Endometrial microvascular endothelial cells (primary cell): ENCODE measurements around the gene TNNI3. TPM values are rescaled to one million over a fixed set of nuclear protein-coding genes. Genes with fewer than 3 reads are reported as not detected.

ENCODE experiments used
- in situ Hi-C: cut with HindIII; loops from 2 replicates; pipeline ENCODE4 v1.10.0; 2017; ENCODE audit warnings: low sequenced_read_pairs, low pct_unique_long_range_greater_than_20kb; ENCODE audit errors: inconsistent ontology term
- total RNA-seq: library from RNA; depleted of rRNA; stranded (reverse); fragments of >200 nt; gene quantifications from one replicate; pipeline ENCODE4 v1.2.3, GENCODE V29; 2015; ENCODE audit errors: inconsistent ontology term

TNNI3 gene
- total RNA-seq, 1 donor from 2014 or later = not detected

DNA sequence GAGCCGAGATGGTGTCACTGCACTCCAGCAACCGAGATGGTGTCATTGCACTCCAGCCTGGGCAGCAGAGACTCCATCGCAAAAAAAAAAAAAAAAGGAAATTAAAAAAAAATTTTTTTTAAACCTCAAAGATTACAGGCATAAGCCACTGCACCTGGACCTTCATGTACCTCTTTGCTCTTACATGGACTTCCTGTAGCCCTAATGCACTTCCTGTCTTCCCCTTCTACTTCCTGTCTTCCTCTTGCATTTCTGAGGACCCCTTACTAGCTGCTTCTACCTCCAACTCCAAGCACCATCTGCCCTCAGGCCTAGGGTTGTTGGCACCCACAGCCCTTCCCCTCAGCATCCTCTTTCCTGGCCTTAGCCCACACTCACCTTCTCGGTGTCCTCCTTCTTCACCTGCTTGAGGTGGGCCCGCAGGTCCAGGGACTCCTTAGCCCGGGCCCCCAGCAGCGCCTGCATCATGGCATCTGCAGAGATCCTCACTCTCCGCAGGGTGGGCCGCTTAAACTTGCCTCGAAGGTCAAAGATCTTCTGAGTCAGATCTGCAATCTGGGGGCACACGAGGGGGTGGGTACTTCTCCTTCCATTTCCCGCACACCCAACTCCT is 3.8 kb downstream of the TNNI3 start:
- in situ Hi-C loops = no loop called here

DNA sequence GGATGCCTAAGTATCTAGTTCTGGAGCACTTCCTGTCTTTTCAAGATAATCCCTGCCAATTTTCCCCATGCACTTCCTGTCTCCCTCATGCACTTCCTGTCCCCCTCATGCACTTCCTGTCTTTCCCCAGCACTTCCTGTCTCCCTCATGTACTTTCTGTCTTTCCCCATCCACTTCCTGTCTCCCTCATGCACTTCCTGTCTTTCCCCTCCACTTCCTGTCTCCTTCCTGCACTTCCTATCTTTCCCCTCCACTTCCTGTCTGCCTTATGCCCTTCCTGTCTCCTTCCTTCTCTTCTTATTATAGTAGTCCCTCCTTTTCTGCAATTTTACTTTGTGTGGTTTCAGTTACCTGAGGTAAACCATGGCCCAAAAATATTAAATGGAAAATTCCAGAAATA is 5.5 kb downstream of the TNNI3 start:
- in situ Hi-C loops = no loop called here

DNA sequence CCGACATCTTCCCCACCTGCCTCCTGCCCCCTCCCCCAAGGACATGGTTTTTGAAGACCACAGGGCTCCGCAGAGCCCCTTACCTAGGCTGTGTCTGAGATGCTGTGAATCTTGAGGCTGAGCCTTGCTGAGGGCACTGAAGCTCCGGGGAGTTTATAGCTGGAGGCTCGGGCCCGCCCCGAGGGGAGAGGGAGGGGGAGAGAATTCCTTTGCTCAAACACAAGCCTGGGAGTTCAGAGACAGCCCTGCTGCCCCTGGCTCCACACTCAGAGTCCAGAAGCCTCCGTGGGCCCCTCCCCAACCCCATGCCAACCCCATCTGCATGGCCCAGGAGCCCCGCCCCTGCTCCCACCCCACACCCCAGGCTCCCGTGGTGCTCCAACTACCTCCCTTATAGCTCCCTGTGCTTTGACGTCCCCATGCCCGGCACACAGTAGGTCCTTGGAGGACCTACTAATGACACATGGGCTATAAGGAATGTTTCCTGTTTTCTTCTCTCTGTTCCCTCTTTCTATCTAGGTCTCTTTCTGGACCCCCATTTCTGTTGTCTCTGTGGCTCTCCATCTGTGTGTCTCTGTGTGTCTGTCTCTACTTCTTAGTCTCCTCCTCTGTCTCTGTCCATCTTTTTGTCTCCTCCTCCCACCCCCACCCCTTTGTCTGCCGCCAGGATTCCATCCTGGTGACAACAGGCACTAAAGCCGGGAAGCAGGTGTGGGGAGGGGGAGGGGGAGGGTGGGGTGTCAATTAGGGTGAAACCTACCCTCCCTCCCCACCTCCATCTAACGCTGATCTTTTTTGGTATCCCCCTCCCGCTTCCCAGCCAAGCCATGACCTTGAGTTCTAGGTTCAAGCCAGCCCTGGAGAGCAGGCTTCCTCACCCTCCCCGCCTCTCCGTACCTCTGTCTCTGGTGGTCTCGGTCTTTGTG is 8.2 kb downstream of the TNNI3 start, which contains the start of gene TNNT1:
TNNT1 (minus strand) TSS at position 129 of the 926 bp plus-strand sequence. CDS start 2,049 bp downstream, outside the sequence.
- in situ Hi-C loops = no loop called here

DNA sequence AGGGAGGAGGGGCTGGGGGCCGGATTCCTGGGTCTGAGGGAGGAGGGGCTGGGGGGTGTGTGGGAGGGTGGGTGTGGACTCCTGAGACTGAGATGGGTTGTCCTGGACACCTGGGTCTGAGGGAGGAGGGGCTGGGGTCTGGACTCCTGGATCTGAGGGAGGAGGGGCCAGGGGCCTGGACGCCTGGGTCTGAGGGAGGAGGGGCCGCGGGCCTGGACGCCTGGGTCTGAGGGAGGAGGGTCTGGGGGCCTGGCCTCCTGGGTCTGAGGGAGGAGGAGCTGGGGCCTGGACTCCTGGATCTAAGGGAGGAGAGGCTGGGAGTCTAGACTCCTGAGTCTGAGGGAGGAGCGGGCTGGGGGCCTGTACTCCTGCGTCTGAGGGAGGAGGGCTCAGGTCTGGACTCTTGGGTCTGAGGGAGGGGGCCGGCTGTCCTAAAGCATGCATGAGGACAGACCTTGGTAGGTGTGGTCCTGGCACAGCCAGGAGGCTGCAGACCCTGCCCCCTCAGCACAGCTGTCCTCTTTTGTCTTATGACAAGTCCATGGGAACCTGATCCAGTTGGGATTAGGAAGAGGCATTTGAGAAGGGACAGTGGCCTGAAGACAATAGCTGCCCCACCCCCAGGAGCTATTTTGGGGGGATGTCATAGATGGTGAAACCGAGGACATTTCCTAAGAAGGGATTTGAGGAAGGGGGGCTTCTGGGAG is 9.8 kb downstream of the TNNI3 start:
- in situ Hi-C loops = no loop called here

DNA sequence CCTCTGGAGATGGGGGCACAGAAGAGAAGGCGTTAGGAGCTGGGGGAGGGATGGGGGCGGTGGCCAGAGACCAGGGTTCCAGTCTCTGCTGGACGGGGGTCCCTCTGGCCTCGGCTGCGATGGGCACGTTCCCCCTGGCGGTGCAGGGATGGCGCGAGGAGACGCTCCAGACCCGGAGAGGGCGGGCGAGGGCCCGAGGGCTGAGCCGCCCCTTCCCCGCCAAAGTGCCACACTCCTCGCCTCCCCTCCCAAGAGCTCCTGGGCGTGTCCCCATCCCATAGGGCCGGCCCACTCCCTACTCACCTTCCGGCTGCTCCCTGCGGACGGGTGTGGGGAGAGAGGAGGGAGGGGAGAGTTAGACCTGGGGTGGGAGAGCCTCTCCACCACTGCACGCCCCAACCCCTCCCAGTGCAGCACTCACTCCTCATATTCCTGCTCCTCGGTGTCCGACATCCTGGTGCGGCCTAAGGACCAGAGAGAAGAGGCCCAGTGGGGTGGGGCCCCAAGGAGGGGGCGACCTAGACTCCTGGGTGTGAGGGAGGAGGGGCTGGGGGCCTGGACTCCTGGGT is 10.7 kb downstream of the TNNI3 start:
- in situ Hi-C loops = no loop called here

DNA sequence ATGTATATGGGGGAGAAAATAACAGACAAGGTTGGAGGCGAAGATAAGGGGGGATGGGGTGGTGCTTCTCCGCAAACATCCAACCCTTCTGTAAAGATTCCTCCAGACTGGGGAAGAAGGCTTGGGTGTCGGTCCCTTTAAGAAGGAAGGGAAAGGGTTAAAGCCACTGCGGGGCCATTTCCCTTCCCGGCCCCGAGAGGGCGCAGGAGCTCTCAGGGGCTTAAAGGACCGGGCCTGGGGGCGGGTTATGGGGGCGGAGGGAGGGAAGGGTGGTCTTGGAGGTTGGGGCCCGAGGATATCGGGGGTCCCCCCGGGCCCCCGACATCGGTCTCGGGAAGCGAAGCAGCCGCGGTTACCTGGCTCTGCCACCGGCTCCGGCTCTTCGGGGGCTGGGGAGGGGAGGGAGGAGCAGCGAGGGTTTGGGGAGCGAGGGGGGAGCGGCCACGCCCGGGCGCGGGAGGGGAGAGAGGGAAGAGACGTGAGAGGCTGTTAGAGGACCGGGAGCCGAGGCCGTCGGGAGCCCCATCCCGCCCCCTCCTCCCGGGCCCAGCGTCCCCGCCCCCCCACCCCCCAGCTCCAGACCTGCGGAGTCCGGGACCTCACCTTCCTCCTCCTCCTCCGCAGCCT is 11.3 kb downstream of the TNNI3 start:
- in situ Hi-C loops = no loop called here

DNA sequence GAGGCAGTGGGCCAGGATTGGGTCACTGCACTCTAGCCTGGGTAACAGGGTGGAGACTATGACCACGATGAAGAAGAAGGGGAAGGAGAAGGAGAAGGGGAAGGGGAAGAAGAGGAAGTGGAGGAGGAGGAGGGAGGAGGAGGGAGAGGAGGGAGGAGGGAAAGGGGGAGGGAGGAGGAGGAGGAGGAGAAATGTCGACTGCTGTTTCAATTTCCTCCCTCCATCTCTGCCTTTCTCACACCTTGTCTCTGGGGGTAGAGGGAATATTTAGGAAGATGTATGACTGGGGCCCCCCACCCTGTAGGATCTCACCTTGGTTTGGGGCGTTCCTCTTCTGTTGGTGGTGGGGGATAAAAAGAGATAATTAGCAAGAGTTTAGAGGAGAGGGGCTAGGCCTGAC is 12.3 kb downstream of the TNNI3 start:
- in situ Hi-C loops = no loop called here

DNA sequence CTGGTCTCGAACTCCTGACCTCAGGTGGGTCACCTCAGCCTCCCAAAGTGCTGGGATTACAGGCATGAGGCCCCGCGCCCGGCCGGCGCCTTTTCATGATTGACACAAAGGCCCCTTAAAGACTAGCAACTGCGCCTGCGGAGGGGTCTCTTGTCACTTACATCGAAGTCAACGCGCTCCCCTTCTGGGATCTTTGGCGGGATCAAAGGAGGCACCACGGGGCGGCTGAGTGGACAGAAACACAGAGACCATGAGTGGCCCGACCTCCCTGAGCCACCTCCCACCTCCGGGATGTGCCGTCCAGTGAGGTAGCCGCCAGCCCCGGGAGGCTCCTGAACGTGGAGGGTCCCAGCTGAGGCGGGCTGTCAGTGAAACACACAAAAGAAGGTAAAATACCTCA is 15.8 kb downstream of the TNNI3 start:
- in situ Hi-C loops = no loop called here

DNA sequence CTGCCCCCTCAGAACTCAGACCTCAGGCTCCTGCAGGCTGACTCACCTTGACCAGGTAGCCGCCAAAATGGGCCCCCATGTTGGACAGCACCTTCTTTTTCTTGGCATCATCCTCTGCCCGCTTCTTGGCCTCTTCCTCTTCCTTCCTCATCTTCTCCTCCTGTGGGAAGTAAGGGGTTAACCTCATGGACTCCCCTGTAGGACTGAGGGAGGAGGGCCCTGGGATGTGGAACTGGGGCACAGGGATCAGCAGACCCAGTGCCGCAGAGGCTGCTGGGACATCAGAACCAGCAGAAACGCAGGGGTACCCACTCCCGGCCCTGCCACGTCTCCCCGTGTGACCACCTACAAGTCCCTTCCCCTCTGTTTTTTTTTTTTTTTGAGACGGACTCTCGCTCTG is 19.6 kb downstream of the TNNI3 start:
- in situ Hi-C loops = no loop called here

DNA sequence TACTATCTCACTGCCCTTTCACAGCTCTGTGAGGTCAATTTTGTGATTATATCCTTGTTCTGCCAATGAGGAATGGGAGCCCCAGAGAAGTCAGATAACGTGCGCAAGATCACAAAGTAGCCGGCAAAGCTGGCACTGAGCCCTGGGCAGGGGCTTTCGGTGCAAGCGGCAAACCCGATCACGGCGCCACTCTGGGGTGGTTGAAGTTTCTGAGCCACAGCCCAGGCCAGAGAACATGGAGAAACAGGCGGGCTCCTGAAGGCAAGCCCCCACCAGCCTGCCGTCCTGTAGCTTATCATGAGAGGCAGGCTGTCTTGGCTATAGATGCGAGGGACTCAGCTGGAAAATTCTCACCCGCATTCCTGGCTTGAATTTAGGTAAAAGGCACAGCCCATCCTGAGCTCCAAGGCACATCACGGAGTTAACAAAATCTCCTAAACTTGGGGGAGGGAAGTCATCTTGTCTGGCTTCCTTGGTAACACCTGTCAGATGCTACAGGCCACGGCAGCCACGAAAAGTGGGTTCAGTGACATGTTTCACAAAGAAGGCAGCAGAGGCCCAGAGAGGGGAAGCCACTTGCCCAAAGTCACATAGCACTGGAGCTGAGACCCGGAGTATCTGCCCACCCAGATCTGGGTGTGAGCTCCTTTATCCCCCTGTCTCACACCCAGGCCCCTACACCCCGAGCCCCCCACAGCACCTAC is 21.0 kb downstream of the TNNI3 start:
- in situ Hi-C loops = no loop called here

DNA sequence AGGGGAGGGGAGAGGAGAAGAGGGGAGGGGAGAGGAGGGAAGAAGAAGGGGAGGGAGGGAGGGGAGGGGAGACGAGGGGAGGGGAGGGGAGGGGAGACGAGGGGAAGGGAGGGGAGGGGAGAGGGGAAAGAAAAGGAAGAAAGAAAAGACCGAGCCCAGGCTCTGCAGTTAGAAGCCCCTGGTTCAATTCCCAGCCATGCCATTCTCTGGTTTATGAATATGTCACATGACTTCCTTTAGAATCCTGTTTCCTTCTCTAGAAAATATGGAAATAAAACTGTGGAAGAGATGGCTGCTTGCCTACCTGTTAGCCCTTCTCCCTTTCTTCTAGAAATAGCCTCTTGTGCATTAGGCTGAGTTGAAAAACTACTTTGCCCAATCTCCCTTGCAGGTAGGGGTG is 22.8 kb downstream of the TNNI3 start:
- in situ Hi-C loops = no loop called here

DNA sequence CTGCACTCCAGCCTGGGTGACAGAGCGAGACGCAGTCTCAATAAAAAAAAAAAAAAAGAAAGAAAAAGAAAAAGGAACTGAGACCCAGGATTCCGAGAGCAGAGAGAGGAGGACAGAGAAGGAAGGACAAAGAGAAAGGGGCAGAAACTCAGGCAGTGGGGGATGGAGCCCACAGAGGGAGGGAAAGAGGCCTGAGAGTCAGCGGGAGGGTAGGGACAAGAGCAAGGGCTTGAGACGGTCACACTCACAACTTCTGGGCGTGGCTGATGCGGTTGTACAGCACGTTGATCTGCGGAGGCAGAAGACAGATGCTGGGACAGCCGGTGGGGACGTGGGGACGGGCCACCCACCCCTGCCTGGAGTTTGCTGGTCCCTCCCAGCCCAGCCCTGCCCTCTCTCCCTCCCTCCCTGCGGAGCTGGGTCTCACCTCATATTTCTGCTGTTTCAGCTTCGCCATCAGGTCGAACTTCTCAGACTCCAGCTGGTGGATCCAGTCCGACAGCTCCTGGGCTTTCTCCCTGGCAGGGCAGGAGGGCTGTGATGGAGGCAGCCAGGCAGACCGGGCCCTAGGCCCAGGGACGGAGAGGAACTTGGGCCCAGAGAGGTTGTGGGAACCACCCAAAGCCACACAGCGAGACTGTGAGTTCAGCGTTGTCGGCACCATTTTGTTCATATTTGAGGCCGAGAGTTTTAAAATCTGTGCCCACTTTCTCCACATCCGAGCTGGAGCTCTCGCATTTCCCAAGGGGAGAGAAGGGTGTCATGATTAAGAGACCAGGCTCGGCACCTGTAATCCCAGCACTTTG is 23.7 kb downstream of the TNNI3 start:
- in situ Hi-C loops = no loop called here

DNA sequence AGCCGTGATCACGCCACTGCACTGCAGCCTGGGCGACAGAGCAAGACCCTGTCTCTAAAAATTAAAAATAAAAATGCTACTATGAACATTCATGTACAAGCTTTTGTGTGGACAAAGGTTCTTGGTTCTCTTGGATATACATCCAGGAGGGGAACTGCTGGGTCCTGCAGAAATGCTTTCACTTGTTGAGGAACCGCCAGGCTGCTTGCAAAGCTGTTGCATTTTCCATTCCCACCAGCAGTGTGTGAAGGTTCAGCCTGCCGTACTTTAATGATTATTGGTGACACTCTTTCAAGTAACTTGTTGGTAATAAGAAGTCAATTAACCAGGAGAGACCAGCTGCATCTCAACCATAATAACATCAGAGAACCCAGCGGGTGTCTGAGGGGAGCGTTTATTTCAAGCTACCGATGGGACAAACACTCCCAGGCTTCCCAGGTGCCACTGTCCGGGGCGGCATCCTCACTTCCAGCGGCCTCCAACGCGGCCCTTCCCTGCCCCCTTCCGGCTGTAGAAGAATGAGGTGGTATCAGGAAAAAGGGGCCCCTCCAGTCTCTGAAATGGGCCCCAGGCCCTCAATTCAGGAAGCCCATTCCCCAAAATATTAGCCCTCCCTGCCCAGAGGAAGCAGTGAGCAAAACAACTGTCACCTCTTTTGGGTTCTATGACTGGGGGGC is 24.9 kb downstream of the TNNI3 start:
- in situ Hi-C loops = no loop called here

DNA sequence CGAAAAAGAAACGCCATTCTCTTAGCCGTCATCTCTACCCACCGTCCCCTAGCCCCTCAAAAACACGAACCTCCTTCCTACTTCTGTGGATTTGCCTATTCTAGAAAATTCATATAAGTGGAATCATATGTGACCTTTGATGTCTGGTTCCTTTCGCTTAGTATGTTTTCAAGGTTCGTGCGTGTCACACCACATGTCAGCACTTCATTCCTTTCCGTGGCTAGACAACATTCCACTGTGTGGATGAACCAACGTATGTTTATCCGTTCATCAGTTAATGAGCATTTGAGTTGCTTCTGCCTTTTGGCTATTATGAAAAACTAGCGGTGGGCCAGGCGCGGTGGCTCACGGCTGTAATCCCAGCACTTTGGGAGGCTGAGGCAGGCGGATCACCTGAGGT is 26.1 kb downstream of the TNNI3 start:
- in situ Hi-C loops = no loop called here

DNA sequence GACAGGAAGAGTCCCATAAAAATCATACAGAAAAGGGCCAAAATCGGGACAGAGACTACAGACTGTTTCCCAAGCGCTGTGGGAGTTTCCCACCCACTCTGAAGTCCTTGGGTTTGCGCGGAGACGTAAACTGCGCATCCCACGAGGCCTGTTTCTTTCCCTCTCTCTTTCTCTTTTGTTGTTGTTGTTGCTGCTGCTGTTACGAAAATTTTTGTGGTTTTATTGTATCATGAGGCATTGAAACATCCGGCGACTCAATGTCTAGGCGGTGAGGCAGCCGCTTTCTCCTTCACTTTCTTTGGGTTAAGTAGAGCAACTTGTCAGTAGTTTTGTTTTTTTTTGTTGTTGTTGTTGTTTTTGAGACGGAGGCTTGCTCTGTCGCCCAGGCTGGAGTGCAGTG is 38.5 kb downstream of the TNNI3 start:
- in situ Hi-C loops = no loop called here

DNA sequence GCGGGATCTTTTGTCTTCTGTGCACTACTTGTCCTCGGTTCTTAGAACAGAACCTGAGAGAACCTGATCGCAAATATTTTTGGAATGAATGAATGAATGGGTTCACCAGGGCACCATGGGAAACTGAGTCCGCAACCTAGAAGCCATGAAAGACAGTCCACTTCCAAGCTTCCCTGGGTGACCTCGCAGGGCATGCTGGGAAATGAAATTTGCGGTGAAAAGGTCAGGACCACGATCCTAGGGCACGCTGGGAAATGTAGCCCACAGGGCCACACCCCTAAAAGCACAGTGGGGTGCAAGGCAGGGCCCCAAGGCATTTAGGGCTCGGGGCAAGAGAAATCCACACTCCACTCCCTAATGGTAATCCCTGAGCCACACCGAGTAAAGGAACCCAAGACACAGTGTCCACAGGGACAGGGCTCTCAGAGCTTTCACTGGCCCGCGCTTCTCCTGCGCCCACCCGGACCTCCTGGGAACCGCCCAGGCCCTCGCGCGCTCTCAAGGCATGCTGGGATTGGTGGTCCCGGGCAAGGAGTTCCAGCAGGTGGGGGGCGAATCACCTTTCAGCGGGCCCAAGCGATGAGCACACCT is 39.0 kb downstream of the TNNI3 start:
- in situ Hi-C loops = no loop called here
